WI38 (cell line): ENCODE data around the gene INSC.

Experiments used
- H3K4me3 ChIP-seq: 2 replicates; pipeline ENCODE4 v1.5.1; 2011; ENCODE audit warnings: low read depth, mild to moderate bottlenecking, control low read depth, low read length
- CTCF ChIP-seq: IDR thresholded peaks from 2 replicates; pipeline ENCODE4 v1.5.1; 2012; ENCODE audit warnings: low read depth, mild to moderate bottlenecking, control low read depth, low read length

Gene INSC

GRCh38 chr11:15148169-15148568 lies 33.4 kb downstream of the INSC start:
- no peak overlapping the region for H3K4me3 ChIP-seq
- no peak for TF ChIP-seq CTCF

- no peak for TF ChIP-seq CTCF
- H3K4me3 ChIP-seq = no peak overlapping the region
These were observed 34.3 kb downstream of the INSC start for GRCh38 chr11:15149050-15149449.

- TF ChIP-seq CTCF = no peak
- H3K4me3 ChIP-seq = no peak overlapping the region
These were observed 35.8 kb downstream of the INSC start for GRCh38 chr11:15150507-15150906.

GRCh38 chr11:15153231-15153630 lies 38.5 kb downstream of the INSC start:
- H3K4me3 ChIP-seq = no peak overlapping the region

GRCh38 chr11:15157181-15157580 lies 42.5 kb downstream of the INSC start:
- no peak for TF ChIP-seq CTCF
- H3K4me3 ChIP-seq = no peak overlapping the region

More at GRCh38 chr11:15153231-15153630, 38.5 kb downstream of the INSC start:
- no peak for TF ChIP-seq CTCF

- TF ChIP-seq CTCF = no peak
- no peak overlapping the region for H3K4me3 ChIP-seq
These were observed 42.9 kb downstream of the INSC start for GRCh38 chr11:15157606-15158137.

GRCh38 chr11:15158351-15159015 lies 43.8 kb downstream of the INSC start:
- no peak for TF ChIP-seq CTCF
- H3K4me3 ChIP-seq = no peak overlapping the region
